Measurements from ENCODE around the gene FHDC1.

FHDC1 gene

DNA sequence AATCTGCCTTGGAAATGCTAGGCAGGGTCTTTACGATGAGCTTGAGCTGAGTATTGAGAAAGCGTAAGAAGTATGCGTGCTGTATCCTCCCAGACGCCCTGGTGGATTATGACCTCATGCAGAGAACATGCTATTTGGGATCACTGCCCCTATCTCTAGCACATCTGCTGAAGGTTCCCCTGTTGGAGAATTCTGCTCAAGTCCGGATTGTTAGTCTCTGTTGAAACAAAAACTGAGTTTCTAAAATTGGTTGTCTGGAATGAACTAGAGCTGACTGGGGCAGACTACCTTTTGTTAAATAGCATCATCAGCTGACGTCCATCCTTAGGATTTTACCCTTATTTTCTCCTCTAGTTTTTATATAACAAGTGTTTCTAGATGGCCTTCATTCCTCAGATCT, 7.5 kb downstream of the FHDC1 start:
- DNase-seq (ENCODE audit: low spot score in 2 of 2): no peak
- peaks cover 4% of the 10 kb centered on the region for H3K36me3 Mint-ChIP-seq
- H3K4me1 Mint-ChIP-seq: peaks cover under 1% of the 10 kb centered on the region
- H3K27ac Mint-ChIP-seq: no peak overlapping the region
- no peak for ATAC-seq
- no peaks in the 10 kb centered on the region for H3K9me3 Mint-ChIP-seq
- no peak overlapping the region for H3K4me3 Mint-ChIP-seq

DNA sequence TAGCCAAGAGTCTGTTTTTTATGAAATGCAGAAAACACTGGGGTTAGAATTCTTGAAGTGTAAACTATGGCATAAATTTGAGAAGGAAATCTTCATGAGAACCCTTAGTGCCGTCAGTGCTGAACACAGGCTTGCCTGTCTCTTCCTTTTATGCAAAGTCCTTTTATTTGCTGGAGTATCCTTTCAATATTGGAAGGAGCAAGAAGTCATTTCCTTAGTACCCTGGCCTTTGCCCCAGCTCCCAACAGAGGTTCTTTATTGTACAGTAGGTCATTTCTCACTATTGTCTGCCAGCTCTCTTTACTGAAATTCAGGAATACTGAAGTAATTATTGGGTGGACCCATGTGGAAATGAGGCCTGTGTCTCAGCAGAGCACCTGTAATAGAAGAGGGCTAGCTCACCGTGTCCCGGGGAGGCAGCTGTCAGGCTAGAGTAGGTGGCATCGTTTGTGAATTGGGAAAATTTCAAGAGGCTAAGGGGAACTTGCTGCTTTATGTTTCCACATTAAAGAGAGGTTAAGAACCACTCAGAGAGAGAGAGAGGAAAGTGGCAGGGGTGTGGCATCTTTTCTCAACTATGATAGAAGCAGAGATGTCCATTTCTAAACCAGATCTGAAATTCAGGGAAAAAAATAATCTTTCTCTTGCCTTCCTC, 8.7 kb downstream of the FHDC1 start:
- H3K27ac Mint-ChIP-seq: no peak overlapping the region
- DNase-seq (ENCODE audit: low spot score in 2 of 2) (no peak), ATAC-seq (no peak)
- H3K4me1 Mint-ChIP-seq: no peaks in the 10 kb centered on the region
- H3K36me3 Mint-ChIP-seq: no peaks in the 10 kb centered on the region
- no peaks in the 10 kb centered on the region for H3K9me3 Mint-ChIP-seq
- H3K4me3 Mint-ChIP-seq: no peak overlapping the region

DNA sequence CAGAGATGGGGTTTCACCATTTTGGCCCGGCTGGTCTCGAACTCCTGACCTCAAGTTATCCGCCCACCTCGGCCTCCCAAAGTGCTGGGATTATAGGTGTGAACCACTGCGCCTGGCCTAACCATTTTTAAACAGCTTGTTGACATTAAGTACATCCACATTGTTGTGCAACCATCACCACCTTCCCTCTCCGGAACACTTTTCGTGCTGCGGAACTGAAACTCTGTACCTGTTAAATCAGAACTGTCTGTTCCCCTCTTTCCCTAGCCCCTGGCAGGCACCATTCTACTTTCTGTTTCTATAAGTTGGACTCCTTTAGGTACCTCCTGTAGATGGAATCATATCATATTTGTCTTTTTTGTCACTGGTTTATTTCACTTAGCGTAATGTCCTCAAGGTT, 9.5 kb downstream of the FHDC1 start:
- ATAC-seq: no peak
- no peak for DNase-seq (ENCODE audit: low spot score in 2 of 2)
- Mint-ChIP-seq H3K4me3 (no peak overlapping the region), H3K27ac (no peak overlapping the region), H3K9me3 (no peaks in the 10 kb centered on the region), H3K36me3 (no peaks in the 10 kb centered on the region), H3K4me1 (no peaks in the 10 kb centered on the region)

DNA sequence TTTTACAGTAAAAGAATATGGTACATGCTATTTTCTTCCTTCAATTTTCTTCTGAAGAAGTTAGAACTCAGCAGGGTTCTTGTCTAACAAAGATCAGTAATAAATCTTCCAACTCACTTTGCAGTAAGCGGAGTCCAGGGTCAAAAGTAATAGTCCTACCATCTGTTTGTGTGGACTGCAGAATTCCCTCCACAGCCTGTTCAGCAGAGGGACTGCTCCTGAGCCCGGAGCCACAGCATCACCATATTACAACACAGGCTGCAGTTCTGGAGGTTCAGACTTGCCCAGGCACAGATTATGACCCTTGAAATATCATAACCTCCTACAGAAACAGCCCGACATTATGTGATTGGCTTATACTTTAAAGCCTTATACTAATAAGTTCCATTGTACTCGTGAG, 10.3 kb downstream of the FHDC1 start:
- H3K9me3 Mint-ChIP-seq: no peaks in the 10 kb centered on the region
- no peak for ATAC-seq
- no peak overlapping the region for H3K27ac Mint-ChIP-seq
- H3K36me3 Mint-ChIP-seq: no peaks in the 10 kb centered on the region
- H3K4me3 Mint-ChIP-seq: no peak overlapping the region
- no peaks in the 10 kb centered on the region for H3K4me1 Mint-ChIP-seq
- no peak for DNase-seq (ENCODE audit: low spot score in 2 of 2)

DNA sequence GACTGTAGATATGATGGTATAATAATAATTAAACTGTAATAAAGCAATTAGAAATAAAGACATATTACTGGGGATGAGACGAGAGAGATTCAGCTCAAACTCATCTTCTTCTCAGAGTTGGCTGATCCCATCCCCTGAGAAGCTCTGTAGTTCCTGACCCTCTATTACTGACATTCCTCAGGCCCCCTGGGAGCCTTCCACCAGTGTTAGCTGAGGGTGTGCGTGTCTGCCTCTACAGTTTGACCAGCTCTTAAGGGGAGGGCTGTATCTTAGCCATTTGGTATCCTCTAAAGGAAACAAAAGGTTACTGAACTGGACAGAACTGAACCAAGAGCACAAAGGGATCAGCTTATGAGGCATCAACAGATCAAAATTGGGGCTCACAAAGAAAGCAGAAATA, 11.2 kb downstream of the FHDC1 start:
- Mint-ChIP-seq H3K36me3 (no peaks in the 10 kb centered on the region), H3K27ac (no peak overlapping the region), H3K4me1 (no peaks in the 10 kb centered on the region), H3K9me3 (no peaks in the 10 kb centered on the region), H3K4me3 (no peak overlapping the region)
- no peak for ATAC-seq
- DNase-seq (ENCODE audit: low spot score in 2 of 2): no peak

DNA sequence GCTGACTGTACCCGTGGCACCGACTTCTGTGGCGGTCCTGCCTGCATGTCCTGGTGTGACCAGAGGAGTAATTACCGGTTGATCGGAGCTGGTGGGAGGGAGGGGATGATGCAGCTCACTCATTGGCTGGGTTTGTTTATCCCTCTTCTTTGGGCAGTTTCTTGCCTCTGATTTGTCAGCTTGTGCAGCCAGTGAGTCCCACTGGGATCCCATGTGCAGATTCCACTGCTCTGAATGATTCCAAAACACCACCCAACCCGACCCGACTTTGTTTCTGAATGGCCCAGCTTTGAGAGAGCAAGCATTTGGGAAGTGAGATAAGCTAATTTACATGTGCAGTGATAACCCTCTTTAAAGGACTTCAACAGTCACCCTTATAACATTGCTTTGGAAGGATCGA, 13.8 kb downstream of the FHDC1 start:
- Mint-ChIP-seq H3K4me1 (no peaks in the 10 kb centered on the region), H3K4me3 (no peak overlapping the region), H3K27ac (no peak overlapping the region), H3K9me3 (no peaks in the 10 kb centered on the region), H3K36me3 (no peaks in the 10 kb centered on the region)
- DNase-seq (ENCODE audit: low spot score in 2 of 2): no peak
- ATAC-seq: no peak

DNA sequence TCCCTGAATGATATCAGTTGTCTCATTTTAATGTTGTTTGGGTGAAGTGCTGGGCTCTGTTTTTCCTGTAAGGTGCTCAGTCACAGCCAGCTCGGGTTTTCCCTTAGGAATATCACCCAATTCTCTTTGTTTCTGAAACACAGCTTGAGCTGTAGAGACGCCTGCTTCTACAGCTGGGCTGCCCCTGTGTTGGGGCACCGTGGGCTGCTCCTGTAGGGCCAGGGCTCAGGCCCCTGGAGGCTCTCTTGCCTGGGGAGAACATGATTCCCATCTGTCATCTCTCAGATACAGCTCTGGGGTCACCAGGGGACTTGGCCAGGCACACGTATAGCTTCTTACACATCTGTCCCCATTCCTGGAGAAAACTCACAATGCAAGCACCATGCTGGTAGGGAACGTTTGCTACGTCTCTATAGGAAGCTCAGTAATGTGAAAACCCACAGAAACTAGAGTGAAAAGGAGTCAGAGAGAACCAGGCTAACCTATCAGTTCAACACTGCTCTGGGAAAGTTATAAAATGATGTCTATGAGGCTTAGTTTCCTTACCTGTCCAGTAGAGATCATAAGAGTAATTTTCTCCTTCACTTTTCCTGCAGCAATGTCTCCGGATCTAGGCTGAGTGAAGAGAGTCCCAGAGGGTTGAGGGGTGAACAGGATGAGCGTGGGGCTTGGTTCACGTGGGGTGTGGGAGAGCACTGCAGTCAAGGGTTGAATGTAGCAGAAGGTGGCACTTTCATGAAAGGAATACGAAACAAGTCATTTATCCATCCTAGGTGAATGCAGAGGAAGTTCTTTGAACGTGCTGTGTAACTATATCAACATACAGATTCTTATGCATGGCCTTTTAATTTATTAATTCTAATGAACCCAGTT, 14.5 kb downstream of the FHDC1 start:
- Mint-ChIP-seq H3K9me3 (no peaks in the 10 kb centered on the region), H3K27ac (no peak overlapping the region), H3K4me3 (no peak overlapping the region), H3K36me3 (no peaks in the 10 kb centered on the region), H3K4me1 (no peaks in the 10 kb centered on the region)
- no peak for DNase-seq (ENCODE audit: low spot score in 2 of 2)
- ATAC-seq: no peak

DNA sequence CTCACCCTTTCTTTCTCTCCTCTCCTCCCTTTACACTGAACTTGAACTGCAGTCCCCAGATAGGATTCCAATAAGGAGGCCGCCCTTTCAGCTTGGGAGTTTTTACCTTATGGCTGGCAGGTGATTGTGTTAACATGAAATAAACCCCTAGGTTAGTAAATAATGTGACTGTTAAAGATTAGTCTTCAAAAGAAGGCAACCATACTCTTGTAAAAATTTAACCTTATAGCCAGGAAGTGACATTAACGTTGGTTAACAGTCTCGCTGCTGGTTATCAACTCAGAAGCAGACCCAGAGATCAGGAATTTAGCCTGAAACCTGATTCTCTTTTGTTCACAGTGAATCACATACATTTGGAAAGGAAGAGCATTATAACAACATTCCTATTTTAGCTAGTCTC, 15.2 kb downstream of the FHDC1 start:
- Mint-ChIP-seq H3K36me3 (no peaks in the 10 kb centered on the region), H3K9me3 (no peaks in the 10 kb centered on the region)
- ATAC-seq: no peak

DNA sequence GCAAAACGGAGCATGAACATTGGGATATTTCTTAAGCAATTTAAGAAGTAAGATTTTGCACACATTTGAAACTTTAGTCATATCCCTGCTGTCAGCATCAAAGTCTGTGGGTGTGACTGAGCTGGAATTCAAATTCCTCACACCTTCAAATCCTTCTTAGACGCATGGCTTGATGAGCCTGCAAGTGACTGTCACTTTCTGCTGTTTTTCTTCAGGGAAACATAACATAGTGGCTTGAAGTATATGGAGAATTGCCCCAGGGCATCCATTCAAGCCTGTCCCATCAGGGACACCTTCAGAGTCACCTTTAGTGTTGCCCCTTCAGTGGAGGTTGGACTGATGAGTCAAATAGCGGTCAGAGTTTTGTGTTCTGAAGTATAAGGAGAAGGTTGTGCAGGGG, 17.4 kb downstream of the FHDC1 start:
- ATAC-seq: peak; percentile 21
- Mint-ChIP-seq H3K4me1 (no peaks in the 10 kb centered on the region), H3K27ac (no peak overlapping the region), H3K9me3 (no peaks in the 10 kb centered on the region), H3K36me3 (no peaks in the 10 kb centered on the region), H3K4me3 (no peak overlapping the region)
- DNase-seq (ENCODE audit: low spot score in 2 of 2): no peak

More for the DNA sequence above, 15.2 kb downstream of the FHDC1 start:
- Mint-ChIP-seq H3K4me1 (no peaks in the 10 kb centered on the region), H3K4me3 (no peak overlapping the region), H3K27ac (no peak overlapping the region)
- DNase-seq (ENCODE audit: low spot score in 2 of 2): no peak

DNA sequence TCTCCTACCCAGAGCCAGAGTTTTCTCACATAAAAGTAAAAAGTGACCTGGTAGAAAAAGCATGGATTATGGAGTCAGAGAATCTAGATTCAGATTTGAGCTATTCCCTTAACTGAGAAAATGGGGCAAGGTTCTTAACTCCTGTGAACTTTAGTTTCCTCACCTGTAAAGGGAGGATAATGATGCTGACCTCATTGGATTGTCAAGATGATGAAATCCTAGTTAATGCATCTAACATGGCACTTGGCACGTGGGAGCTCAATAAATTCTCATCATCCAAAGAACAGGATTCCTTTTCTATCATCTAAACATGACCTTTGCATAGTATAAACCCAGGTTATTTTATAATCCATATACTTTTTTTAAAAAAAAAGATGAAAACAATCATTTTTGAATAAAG, 18.6 kb downstream of the FHDC1 start:
- Mint-ChIP-seq H3K4me3 (no peak overlapping the region), H3K36me3 (no peaks in the 10 kb centered on the region), H3K9me3 (no peaks in the 10 kb centered on the region), H3K4me1 (no peaks in the 10 kb centered on the region), H3K27ac (no peak overlapping the region)
- no peak for DNase-seq (ENCODE audit: low spot score in 2 of 2)
- no peak for ATAC-seq

DNA sequence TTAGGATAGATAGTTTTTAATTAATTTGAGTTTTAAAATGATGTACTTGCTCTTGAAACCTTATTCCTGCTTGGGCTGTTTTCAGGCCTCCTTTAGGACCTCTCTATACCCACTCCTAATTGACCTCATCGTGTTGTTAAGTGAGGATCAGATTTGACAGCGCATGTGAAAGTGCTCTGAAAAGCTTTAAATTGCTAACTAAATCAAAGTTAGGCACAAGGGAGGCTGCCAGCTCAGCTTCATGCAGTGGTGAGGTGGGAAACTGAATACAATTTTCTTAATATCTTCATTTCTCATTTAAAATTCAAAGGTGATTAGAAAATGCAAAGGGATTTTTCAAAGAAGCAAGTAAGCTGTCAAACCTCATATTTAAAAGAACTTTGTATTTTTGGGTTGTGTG, 20.0 kb downstream of the FHDC1 start:
- DNase-seq (ENCODE audit: low spot score in 2 of 2) (no peak), ATAC-seq (no peak)
- H3K9me3 Mint-ChIP-seq: no peaks in the 10 kb centered on the region
- no peak overlapping the region for H3K4me3 Mint-ChIP-seq
- H3K4me1 Mint-ChIP-seq: no peaks in the 10 kb centered on the region
- H3K36me3 Mint-ChIP-seq: no peaks in the 10 kb centered on the region
- no peak overlapping the region for H3K27ac Mint-ChIP-seq

DNA sequence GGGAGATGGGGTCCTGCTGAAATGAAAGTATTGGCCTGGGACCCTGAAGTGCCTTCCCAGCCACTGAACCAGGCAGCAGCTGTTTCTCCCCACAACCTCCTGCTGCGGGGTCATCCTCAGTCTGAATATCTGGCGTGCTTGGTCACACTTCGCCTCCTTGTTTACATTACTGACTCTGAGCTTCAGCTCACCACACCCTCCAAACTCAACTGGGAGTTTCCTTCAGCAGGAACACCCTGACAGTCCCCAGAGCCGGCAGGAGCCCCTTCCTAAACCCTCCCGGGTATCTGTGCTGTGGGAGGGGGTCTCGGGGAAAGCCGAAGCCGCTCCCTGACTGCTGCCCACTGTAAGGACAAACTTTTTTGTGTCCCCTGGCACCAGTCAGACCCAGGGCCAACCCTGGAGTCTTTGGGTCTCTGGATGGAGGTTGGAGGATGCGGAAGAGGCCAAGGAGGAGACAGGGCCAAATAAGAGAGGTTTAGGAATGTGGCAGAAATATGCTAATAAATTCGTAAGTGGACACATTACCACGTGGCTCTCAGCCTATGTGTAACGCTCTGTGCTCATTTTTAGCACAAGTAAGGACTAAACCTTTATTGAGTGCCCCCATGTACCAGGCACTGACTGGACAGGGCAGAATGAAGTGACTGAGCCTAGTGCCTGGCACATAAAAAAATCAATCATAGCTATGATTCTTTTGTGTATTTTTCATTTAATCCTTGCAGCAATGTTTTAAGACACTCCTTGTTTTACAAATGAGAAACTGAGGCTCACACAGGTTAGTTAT, 20.7 kb downstream of the FHDC1 start:
- ATAC-seq: no peak
- no peaks in the 10 kb centered on the region for H3K36me3 Mint-ChIP-seq
- no peaks in the 10 kb centered on the region for H3K4me1 Mint-ChIP-seq
- H3K4me3 Mint-ChIP-seq: no peak overlapping the region
- no peak overlapping the region for H3K27ac Mint-ChIP-seq
- no peak for DNase-seq (ENCODE audit: low spot score in 2 of 2)
- H3K9me3 Mint-ChIP-seq: no peaks in the 10 kb centered on the region

DNA sequence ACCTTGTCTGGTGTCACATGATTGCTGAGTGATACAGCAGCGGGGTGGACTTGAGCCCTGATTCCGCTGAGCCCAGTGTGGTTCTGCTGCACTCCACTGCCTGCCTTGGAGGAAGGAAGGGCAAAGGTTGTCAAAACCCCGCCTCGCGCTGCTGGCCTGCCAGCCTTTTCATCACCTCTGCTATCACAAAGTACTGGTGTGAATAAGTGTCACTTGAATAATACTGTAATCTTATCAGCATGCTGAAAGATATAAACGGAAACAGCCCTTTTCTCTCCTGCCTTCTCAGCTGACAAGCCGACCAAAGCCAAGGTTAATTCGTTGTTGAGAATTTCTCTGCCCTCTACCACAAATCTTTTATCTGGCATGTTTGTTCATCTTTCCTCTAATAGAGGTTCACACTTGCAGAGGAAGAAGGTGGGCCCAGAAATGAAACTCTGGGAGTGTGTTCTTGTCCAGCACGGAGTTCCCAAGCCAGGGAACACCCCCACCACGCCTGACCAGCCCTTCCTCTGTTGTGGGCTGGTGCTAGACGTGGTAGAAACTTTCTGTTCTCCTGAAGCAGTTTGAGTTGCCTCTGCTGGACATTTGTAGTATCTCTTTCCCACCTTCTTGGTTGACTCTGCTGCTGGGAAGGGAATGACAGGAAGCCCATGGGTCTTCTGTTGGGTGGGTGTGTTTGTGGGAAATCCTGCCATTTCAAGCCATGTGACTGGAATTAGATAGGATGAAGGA, 21.5 kb downstream of the FHDC1 start:
- no peak overlapping the region for H3K4me3 Mint-ChIP-seq
- peak overlapping the region; percentile 46 for H3K27ac Mint-ChIP-seq
- ATAC-seq (peak; percentile 40), DNase-seq (ENCODE audit: low spot score in 2 of 2) (no peak)
- H3K36me3 Mint-ChIP-seq: no peaks in the 10 kb centered on the region
- H3K4me1 Mint-ChIP-seq: no peaks in the 10 kb centered on the region
- H3K9me3 Mint-ChIP-seq: no peaks in the 10 kb centered on the region

DNA sequence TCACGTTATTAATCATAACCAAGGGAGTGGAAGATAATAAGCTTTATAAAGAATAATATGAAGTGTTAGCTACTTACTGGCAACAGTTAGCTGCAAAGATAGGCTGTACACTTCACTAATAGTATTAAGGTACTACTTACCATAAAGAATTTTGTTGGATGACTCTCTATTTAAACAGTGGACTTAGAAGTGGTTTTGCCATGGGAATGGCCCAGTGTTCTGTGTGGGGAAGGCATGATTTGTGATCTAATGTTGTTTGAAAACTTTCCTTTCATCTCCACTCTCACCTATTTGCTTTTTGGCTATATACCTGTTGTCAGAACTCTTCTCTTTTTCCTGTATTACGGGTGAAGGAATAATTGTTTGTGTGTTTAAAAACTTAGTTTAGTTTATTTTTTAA, 23.0 kb downstream of the FHDC1 start:
- Mint-ChIP-seq H3K27ac (no peak overlapping the region), H3K36me3 (no peaks in the 10 kb centered on the region), H3K9me3 (no peaks in the 10 kb centered on the region), H3K4me1 (no peaks in the 10 kb centered on the region), H3K4me3 (no peak overlapping the region)
- ATAC-seq (no peak), DNase-seq (ENCODE audit: low spot score in 2 of 2) (no peak)

DNA sequence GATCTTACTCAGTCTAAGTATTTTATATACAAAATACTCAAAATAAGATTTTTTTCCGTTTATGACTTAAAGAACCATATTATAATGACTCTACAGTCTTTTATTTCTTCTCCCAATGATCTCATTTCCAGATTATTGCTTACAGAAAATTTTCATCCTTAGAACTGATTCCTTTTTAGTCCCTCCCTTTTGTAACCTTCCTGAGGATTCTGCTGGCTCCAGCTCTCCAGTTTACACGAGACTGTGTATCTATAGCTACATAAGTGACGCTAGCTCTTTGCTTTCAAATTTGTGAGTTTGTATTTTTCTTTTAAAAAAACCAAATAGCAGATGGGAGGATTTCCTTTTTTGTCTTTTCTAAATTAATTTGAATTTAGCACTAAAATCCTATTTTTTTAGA, 24.0 kb downstream of the FHDC1 start:
- DNase-seq (ENCODE audit: low spot score in 2 of 2): no peak
- Mint-ChIP-seq H3K9me3 (no peaks in the 10 kb centered on the region), H3K4me3 (no peak overlapping the region), H3K27ac (no peak overlapping the region), H3K4me1 (no peaks in the 10 kb centered on the region), H3K36me3 (no peaks in the 10 kb centered on the region)
- no peak for ATAC-seq

Data from stimulated activated effector memory CD8-positive, alpha-beta T cell treated with anti-CD3 and anti-CD28 coated beads, Interleukin-12 subunit alpha, Interleukin-12 subunit beta, amount 100 ng/mL, for 72 hours (primary cell).